HG03342 (cell line): ENCODE measurements around the gene AADACL4.
A peak's percentile ranks its signal among the peaks of the same experiment; 100 is the strongest.

Experiments
- ATAC-seq: cut with Tn5 transposase; IDR thresholded peaks from one replicate; pipeline ENCODE4 v1.9.1; 2021; ENCODE audit warnings: mild to moderate bottlenecking, moderate library complexity; ENCODE audit not compliant: unreplicated experiment

Gene AADACL4

GRCh38 chr1:12643785-12644184 is at the start of gene AADACL4:
Gene AADACL4, plus strand, starts transcription at chr1:12644085. Its CDS starts 462 bp downstream, at chr1:12644547.
- no peak for ATAC-seq

- no peak for ATAC-seq
Measured at GRCh38 chr1:12594490-12594889, 49.4 kb upstream of the AADACL4 start.

- ATAC-seq, result no peak
Measured at GRCh38 chr1:12594966-12595756, 48.7 kb upstream of the AADACL4 start.

- ATAC-seq, result no peak
Measured at GRCh38 chr1:12595757-12596006, 48.2 kb upstream of the AADACL4 start.

- ATAC-seq, result no peak
Measured at GRCh38 chr1:12596007-12596821, 47.7 kb upstream of the AADACL4 start.

GRCh38 chr1:12597792-12598191 is 46.1 kb upstream of the AADACL4 start:
- ATAC-seq, result no peak

GRCh38 chr1:12598974-12599373 is 44.9 kb upstream of the AADACL4 start:
- no peak for ATAC-seq

- no peak for ATAC-seq
Measured at GRCh38 chr1:12599657-12600056, 44.2 kb upstream of the AADACL4 start.

GRCh38 chr1:12600335-12600734 is 43.5 kb upstream of the AADACL4 start:
- no peak for ATAC-seq

GRCh38 chr1:12600880-12601633 is 42.8 kb upstream of the AADACL4 start:
- no peak for ATAC-seq

GRCh38 chr1:12601700-12602658 is 41.9 kb upstream of the AADACL4 start:
- ATAC-seq, result no peak

- ATAC-seq, result no peak
Measured at GRCh38 chr1:12602659-12603024, 41.2 kb upstream of the AADACL4 start.

GRCh38 chr1:12603224-12603623 is 40.7 kb upstream of the AADACL4 start:
- ATAC-seq, result no peak

- ATAC-seq, result peak; percentile 84
Measured at GRCh38 chr1:12604114-12604874, 39.6 kb upstream of the AADACL4 start.

GRCh38 chr1:12604986-12605385 is 38.9 kb upstream of the AADACL4 start:
- no peak for ATAC-seq

- no peak for ATAC-seq
Measured at GRCh38 chr1:12607263-12607662, 36.6 kb upstream of the AADACL4 start.

- ATAC-seq, result no peak
Measured at GRCh38 chr1:12608311-12608957, 35.5 kb upstream of the AADACL4 start.

GRCh38 chr1:12609469-12610003 is 34.3 kb upstream of the AADACL4 start:
- ATAC-seq, result no peak

GRCh38 chr1:12610305-12610935 is 33.5 kb upstream of the AADACL4 start:
- no peak for ATAC-seq
